PFSK-1 (cell line): ENCODE data around the gene CCDC170.

Experiments
- POLR2AphosphoS5 ChIP-seq: IDR thresholded peaks from 2 replicates; pipeline ENCODE4 v1.6.1; 2012; ENCODE audit warnings: low read depth, mild to moderate bottlenecking, control low read depth, low read length, moderate library complexity
- SIN3A ChIP-seq: IDR thresholded peaks from 2 replicates; pipeline ENCODE4 v1.6.1; 2012; ENCODE audit warnings: mild to moderate bottlenecking, low read length, moderate library complexity, borderline replicate concordance; ENCODE audit not compliant: insufficient read depth
- TAF1 ChIP-seq: IDR thresholded peaks from 2 replicates; pipeline ENCODE4 v1.6.1; 2012; ENCODE audit warnings: low read length, control low read depth, borderline replicate concordance; ENCODE audit not compliant: insufficient read depth
- TF ChIP-seq, protein P1 (sequence below), 2 experiments: IDR thresholded peaks; 2 replicates each; pipeline versions ENCODE4 v1.6.1 to v1.8.0; 2011 to 2012; ENCODE audit warnings: low read depth in 2 of 2, low read length in 2 of 2, control low read depth in 1 of 2, inconsistent platforms in 1 of 2, mild to moderate bottlenecking in 1 of 2, moderate library complexity in 1 of 2; ENCODE audit not compliant: insufficient read depth in 1 of 2

DNA sequence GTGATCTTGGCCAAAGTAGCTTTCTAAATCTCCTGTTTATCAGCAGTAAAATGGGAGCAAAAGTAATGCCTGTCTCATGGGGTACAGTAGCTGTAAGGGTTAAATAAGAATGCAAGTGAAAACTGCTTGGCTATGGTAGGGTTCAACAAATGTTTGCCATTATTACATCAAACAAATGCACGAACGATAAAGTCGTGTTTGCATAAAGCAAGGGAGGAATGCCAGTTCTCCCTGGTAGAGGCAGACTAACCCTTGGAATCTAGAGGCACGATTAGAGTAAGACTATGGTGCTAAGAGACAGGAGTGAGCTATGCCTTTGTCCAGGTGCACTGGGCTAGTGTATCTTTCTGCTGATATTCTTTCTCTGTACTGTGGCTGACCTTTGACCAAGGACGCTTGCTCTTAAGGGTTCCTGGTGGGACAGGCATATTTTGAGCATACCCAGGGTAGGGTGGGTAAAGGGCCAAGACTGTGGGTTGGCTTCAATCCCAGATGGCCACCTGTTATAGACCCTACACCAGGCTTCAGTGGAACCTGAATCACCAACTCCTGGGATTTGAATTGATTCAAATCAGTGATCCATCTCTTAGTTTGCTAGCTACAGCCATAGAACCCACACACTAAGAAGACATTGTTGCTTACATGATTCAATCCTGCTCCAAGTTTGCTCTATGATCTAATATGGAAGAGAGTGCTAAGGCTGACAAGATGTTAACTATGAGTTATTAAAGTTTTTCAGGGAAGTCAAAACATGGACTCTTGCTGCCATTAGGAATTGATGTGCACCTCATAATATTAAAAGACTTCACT lies 139.9 kb downstream of the CCDC170 start:
- no peak for TF ChIP-seq SIN3A
- TF ChIP-seq, protein P1, sequence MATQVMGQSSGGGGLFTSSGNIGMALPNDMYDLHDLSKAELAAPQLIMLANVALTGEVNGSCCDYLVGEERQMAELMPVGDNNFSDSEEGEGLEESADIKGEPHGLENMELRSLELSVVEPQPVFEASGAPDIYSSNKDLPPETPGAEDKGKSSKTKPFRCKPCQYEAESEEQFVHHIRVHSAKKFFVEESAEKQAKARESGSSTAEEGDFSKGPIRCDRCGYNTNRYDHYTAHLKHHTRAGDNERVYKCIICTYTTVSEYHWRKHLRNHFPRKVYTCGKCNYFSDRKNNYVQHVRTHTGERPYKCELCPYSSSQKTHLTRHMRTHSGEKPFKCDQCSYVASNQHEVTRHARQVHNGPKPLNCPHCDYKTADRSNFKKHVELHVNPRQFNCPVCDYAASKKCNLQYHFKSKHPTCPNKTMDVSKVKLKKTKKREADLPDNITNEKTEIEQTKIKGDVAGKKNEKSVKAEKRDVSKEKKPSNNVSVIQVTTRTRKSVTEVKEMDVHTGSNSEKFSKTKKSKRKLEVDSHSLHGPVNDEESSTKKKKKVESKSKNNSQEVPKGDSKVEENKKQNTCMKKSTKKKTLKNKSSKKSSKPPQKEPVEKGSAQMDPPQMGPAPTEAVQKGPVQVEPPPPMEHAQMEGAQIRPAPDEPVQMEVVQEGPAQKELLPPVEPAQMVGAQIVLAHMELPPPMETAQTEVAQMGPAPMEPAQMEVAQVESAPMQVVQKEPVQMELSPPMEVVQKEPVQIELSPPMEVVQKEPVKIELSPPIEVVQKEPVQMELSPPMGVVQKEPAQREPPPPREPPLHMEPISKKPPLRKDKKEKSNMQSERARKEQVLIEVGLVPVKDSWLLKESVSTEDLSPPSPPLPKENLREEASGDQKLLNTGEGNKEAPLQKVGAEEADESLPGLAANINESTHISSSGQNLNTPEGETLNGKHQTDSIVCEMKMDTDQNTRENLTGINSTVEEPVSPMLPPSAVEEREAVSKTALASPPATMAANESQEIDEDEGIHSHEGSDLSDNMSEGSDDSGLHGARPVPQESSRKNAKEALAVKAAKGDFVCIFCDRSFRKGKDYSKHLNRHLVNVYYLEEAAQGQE (IDR thresholded peaks at IDR 0.05; ENCODE audit: insufficient read depth in 1 of 2, low read depth in 2 of 2, low read length in 2 of 2): no peak
- TF ChIP-seq POLR2AphosphoS5: no peak
- TF ChIP-seq TAF1: no peak
